Activated CD8-positive, alpha-beta memory T cell treated with anti-CD3 and anti-CD28 coated beads, Interleukin-2, amount 50 U/mL, for 4 hours (primary cell): ENCODE results near the gene ARID1B.
"Not testable (repeated sequence)": the region's sequence is repeated elsewhere in the genome, so short reads cannot be mapped to it uniquely, and the experiment has no call there.

ENCODE experiments used
- DNase-seq: peaks from one replicate; pipeline ENCODE4 v3.0.0-alpha.2; 2020

Gene ARID1B

GRCh38 chr6:157145656-157146285, 368.6 kb downstream of the ARID1B start:
- no peak for DNase-seq

- not testable (repeated sequence) for DNase-seq
Measured at GRCh38 chr6:157147054-157148026, 370.2 kb downstream of the ARID1B start.

GRCh38 chr6:157148391-157149323, 371.5 kb downstream of the ARID1B start:
- DNase-seq: no peak

- DNase-seq: no peak
Measured at GRCh38 chr6:157150076-157150475, 372.9 kb downstream of the ARID1B start.

- DNase-seq: no peak
Measured at GRCh38 chr6:157151029-157151428, 373.9 kb downstream of the ARID1B start.

GRCh38 chr6:157151989-157152388, 374.8 kb downstream of the ARID1B start:
- no peak for DNase-seq

GRCh38 chr6:157152556-157152955, 375.4 kb downstream of the ARID1B start:
- no peak for DNase-seq

- no peak for DNase-seq
Measured at GRCh38 chr6:157155804-157156203, 378.6 kb downstream of the ARID1B start.

- no peak for DNase-seq
Measured at GRCh38 chr6:157157258-157157657, 380.1 kb downstream of the ARID1B start.

- no peak for DNase-seq
Measured at GRCh38 chr6:157158456-157158855, 381.3 kb downstream of the ARID1B start.

- no peak for DNase-seq
Measured at GRCh38 chr6:157158897-157159296, 381.7 kb downstream of the ARID1B start.

GRCh38 chr6:157159348-157159747, 382.2 kb downstream of the ARID1B start:
- DNase-seq: no peak

GRCh38 chr6:157161912-157162311, 384.7 kb downstream of the ARID1B start:
- DNase-seq: no peak

- no peak for DNase-seq
Measured at GRCh38 chr6:157162766-157163433, 385.7 kb downstream of the ARID1B start.

GRCh38 chr6:157163434-157164159, 386.4 kb downstream of the ARID1B start:
- no peak for DNase-seq

- DNase-seq: no peak
Measured at GRCh38 chr6:157164972-157165371, 387.8 kb downstream of the ARID1B start.

- DNase-seq: no peak
Measured at GRCh38 chr6:157166784-157167183, 389.6 kb downstream of the ARID1B start.

GRCh38 chr6:157167837-157168236, 390.7 kb downstream of the ARID1B start:
- DNase-seq: no peak

- no peak for DNase-seq
Measured at GRCh38 chr6:157168471-157168870, 391.3 kb downstream of the ARID1B start.

- DNase-seq: no peak
Measured at GRCh38 chr6:157169226-157169625, 392.0 kb downstream of the ARID1B start.

GRCh38 chr6:157169656-157170055, 392.5 kb downstream of the ARID1B start:
- no peak for DNase-seq

GRCh38 chr6:157170535-157170934, 393.4 kb downstream of the ARID1B start:
- no peak for DNase-seq
